ENCODE measurements around the gene MCF2L2. TPM values are rescaled to one million over a fixed set of nuclear protein-coding genes. Genes with fewer than 3 reads are reported as not detected.

The MCF2L2 gene
- total RNA-seq, 1 donor from 2014 or later = 0.26 TPM

- DNase-seq (ENCODE audit: low read depth in 2 of 2) = peak; percentile 88 to 94
Measured at GRCh38 chr3:183131735-183132134, 296.7 kb downstream of the MCF2L2 start.

GRCh38 chr3:183131186-183131725, 297.2 kb downstream of the MCF2L2 start:
- peak in 1 of 2 donors; percentile 31 for DNase-seq (ENCODE audit: low read depth in 2 of 2)

- DNase-seq (ENCODE audit: low read depth in 2 of 2) = peak in 1 of 2 donors; percentile 25
Measured at GRCh38 chr3:183129243-183129642, 299.2 kb downstream of the MCF2L2 start.

- peak in 1 of 2 donors; percentile 24 for DNase-seq (ENCODE audit: low read depth in 2 of 2)
Measured at GRCh38 chr3:183128709-183129108, 299.7 kb downstream of the MCF2L2 start.

Other genes with a start within 250 kb of the MCF2L2 start
- gene B3GNT5, start 175.4 kb downstream of the MCF2L2 start, total RNA-seq = 25.2 and 36.5 TPM in 2 replicates
- gene KLHL6, start 127.1 kb upstream of the MCF2L2 start, total RNA-seq = 0.89 and 2.1 TPM in 2 replicates
- 61.1 and 95.8 TPM in 2 replicates for gene KLHL24, start 207.0 kb upstream of the MCF2L2 start, total RNA-seq

Measured in dermis microvascular lymphatic vessel endothelial cell (primary cell).